K562 (cell line): ENCODE measurements around the gene SETD1B. TPM values are rescaled to one million over a fixed set of nuclear protein-coding genes. Genes with fewer than 3 reads are reported as not detected.

Experiments used
- ATF6 ChIP-seq: sonication (generic); formaldehyde crosslinking; IDR thresholded peaks from 2 replicates; pipeline ENCODE4 v1.4.0; 2020; ENCODE audit warnings: mild to moderate bottlenecking, missing genetic modification reagents
- FOXJ2 ChIP-seq: fragments of 200-800 bp; sonication (Bioruptor generic); IDR thresholded peaks from 2 replicates; pipeline ENCODE4 v1.6.1; 2016; ENCODE audit warnings: missing genetic modification characterization, missing compliant biosample characterization
- HCFC1 ChIP-seq: IDR thresholded peaks from 2 replicates; pipeline ENCODE4 v1.6.1; 2012; ENCODE audit warnings: low read depth, low read length, improper control_type of control experiment
- HDAC2 ChIP-seq: fragments of 450-650 bp; IDR thresholded peaks from 2 replicates; pipeline ENCODE4 v1.6.1; 2016; ENCODE audit warnings: mild to moderate bottlenecking
- LEF1 ChIP-seq: fragments of 450-650 bp; IDR thresholded peaks from 2 replicates; pipeline ENCODE4 v1.6.1; 2016; ENCODE audit warnings: mild to moderate bottlenecking
- MITF ChIP-seq: IDR thresholded peaks from 2 replicates; pipeline ENCODE4 v1.6.1; 2014; ENCODE audit warnings: antibody characterized with exemption
- NCOA1 ChIP-seq: fragments of 450-650 bp; IDR thresholded peaks from 2 replicates; pipeline ENCODE4 v1.6.1; 2016; ENCODE audit warnings: low read depth
- NRF1 ChIP-seq, 2 experiments: fragments of 450-650 bp; IDR thresholded peaks in 1 of 2; conservative IDR thresholded peaks in 1 of 2; 2 replicates each; pipeline ENCODE4 v1.6.1; 2014; ENCODE audit warnings: mild to moderate bottlenecking in 2 of 2
- RBFOX2 ChIP-seq: fragments of 200-400 bp; formaldehyde crosslinking; IDR thresholded peaks from 2 replicates; pipeline ENCODE4 v1.6.1; 2017; ENCODE audit warnings: low read depth, mild to moderate bottlenecking, low read length, moderate library complexity
- TBP ChIP-seq: optimal IDR thresholded peaks from 2 replicates; pipeline ENCODE3; 2011; ENCODE audit warnings: low read depth, low read length, improper control_type of control experiment
- ZBTB17 ChIP-seq: fragments of 450-650 bp; formaldehyde crosslinking; IDR thresholded peaks from 2 replicates; pipeline ENCODE4 v1.4.0; 2020; ENCODE audit warnings: mild to moderate bottlenecking
- ZNF134 ChIP-seq: fragments of 250-450 bp; sonication (Bioruptor Pico); conservative IDR thresholded peaks from 2 replicates; pipeline ENCODE4 v1.4.0; 2020
- ZNF253 ChIP-seq: fragments of 250-450 bp; sonication (Bioruptor Pico); conservative IDR thresholded peaks from 2 replicates; pipeline ENCODE4 v1.6.1; 2021; ENCODE audit warnings: mild to moderate bottlenecking
- ZNF280B ChIP-seq: fragments of 250-450 bp; sonication (Bioruptor Pico); IDR thresholded peaks from 2 replicates; pipeline ENCODE4 v1.5.1; 2021; ENCODE audit warnings: mild to moderate bottlenecking
- ZNF561 ChIP-seq: fragments of 450-650 bp; formaldehyde crosslinking; conservative IDR thresholded peaks from 2 replicates; pipeline ENCODE4 v1.4.0; 2020; ENCODE audit warnings: mild to moderate bottlenecking, moderate library complexity
- ZNF77 ChIP-seq: fragments of 250-450 bp; sonication (Bioruptor Pico); IDR thresholded peaks from 2 replicates; pipeline ENCODE4 v1.5.0; 2020
- ZNF780A ChIP-seq: fragments of 250-450 bp; sonication (Bioruptor Pico); IDR thresholded peaks from 2 replicates; pipeline ENCODE4 v1.5.0; 2021; ENCODE audit warnings: mild to moderate bottlenecking
- polyA plus RNA-seq, 8 experiments: library from polyadenylated mRNA; depleted of rRNA in 4 of 8; stranded (reverse) in 5 of 8; unstranded in 3 of 8; fragments of >200 nt; fragmentation: Nextera tagmentation in 2 of 8; fragmentation: Illumina TruSeq in 1 of 8; extraction: Ambion mirVana in 2 of 8; extraction: Trizol in 1 of 8; gene quantifications; 2 replicates each; pipeline versions ENCODE4 v1.2.1 to v1.2.3, GENCODE V29; 2011 to 2014; ENCODE audit warnings: inconsistent platforms in 1 of 8, missing spikeins in 1 of 8
- total RNA-seq, 7 experiments: library from RNA; depleted of rRNA in 6 of 7; stranded (reverse); fragments of >200 nt in 6 of 7; fragmentation: Illumina TruSeq in 2 of 7; extraction: Trizol in 2 of 7; gene quantifications; 2 replicates each; pipeline versions ENCODE4 v1.2.1 to v1.2.3, GENCODE V29; 2011 to 2021; ENCODE audit warnings: low replicate concordance in 1 of 7
- TF ChIP-seq, protein P1 (sequence below): fragments of 200-800 bp; sonication (Bioruptor generic); IDR thresholded peaks from 2 replicates; pipeline ENCODE4 v1.6.1; 2017; ENCODE audit warnings: missing genetic modification characterization, missing compliant biosample characterization
- TF ChIP-seq, protein P2 (sequence below): fragments of 450-650 bp; IDR thresholded peaks from 2 replicates; pipeline ENCODE4 v1.6.1; 2017; ENCODE audit warnings: antibody characterized with exemption, mild to moderate bottlenecking

Gene SETD1B
- total and polyA plus RNA-seq, 9 of the 15 experiments (the other 6 are each of a cell fraction or from before 2014, with no cell fraction given): 0.48 to 26.6 (median 2.3) TPM

DNA sequence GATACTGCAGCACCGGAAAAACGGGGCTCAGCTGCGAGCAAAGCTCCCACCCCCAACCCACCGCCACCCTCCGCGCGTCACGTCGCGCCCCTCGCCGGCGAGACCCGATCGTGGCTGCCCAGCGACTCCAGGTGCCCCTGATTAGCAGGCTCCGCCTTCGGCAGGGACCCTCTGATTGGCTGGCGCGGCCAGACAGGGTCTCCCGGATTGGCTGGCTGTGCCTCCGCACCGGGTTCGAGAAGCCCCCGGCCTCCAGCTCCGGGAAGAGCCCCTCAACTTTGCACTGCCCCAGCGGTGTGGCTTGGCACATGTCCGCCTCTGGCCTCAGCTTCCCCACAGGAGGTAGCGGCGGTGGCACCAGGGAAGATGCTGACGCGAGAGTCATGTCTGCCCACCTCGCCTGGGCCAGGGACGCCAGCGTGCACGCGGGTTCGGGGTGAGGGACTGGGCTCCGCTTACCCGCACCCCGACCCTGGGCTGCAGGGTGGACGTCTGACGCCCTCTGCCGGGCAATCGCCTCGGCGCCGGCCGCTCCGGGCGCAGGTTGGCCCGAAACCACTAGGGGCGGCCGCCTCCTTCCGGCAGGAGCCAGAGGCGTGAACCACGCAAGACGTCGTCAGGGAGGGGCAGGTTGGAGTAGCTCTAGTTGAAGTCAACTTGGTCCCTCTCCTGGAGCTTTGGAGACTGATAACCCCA is 9.8 kb upstream of the SETD1B start (continued):
- TF ChIP-seq ATF6 (peak; percentile 82; the same call in 1 of the 2 replicates), NRF1 (conservative IDR thresholded peaks at IDR 0.05 in 1 of 2, IDR thresholded peaks at IDR 0.05 in 1 of 2) (peak; percentile 60 to 72), ZNF780A (CRISPR knock-in tag) (no peak), ZNF280B (CRISPR knock-in tag) (no peak), RBFOX2 (peak; percentile 87), HDAC2 (no peak), ZNF77 (CRISPR knock-in tag) (no peak), MITF (no peak), ZNF561 (CRISPR knock-in tag) (no peak), NCOA1 (no peak), FOXJ2 (no peak), ZBTB17 (CRISPR knock-in tag) (no peak), HCFC1 (peak; percentile 59), LEF1 (no peak), ZNF134 (CRISPR knock-in tag) (no peak), TBP (no peak), ZNF253 (no peak)
- TF ChIP-seq, protein P1, sequence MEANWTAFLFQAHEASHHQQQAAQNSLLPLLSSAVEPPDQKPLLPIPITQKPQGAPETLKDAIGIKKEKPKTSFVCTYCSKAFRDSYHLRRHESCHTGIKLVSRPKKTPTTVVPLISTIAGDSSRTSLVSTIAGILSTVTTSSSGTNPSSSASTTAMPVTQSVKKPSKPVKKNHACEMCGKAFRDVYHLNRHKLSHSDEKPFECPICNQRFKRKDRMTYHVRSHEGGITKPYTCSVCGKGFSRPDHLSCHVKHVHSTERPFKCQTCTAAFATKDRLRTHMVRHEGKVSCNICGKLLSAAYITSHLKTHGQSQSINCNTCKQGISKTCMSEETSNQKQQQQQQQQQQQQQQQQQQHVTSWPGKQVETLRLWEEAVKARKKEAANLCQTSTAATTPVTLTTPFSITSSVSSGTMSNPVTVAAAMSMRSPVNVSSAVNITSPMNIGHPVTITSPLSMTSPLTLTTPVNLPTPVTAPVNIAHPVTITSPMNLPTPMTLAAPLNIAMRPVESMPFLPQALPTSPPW (CRISPR knock-in tag): peak; percentile 80
- TF ChIP-seq, protein P2, sequence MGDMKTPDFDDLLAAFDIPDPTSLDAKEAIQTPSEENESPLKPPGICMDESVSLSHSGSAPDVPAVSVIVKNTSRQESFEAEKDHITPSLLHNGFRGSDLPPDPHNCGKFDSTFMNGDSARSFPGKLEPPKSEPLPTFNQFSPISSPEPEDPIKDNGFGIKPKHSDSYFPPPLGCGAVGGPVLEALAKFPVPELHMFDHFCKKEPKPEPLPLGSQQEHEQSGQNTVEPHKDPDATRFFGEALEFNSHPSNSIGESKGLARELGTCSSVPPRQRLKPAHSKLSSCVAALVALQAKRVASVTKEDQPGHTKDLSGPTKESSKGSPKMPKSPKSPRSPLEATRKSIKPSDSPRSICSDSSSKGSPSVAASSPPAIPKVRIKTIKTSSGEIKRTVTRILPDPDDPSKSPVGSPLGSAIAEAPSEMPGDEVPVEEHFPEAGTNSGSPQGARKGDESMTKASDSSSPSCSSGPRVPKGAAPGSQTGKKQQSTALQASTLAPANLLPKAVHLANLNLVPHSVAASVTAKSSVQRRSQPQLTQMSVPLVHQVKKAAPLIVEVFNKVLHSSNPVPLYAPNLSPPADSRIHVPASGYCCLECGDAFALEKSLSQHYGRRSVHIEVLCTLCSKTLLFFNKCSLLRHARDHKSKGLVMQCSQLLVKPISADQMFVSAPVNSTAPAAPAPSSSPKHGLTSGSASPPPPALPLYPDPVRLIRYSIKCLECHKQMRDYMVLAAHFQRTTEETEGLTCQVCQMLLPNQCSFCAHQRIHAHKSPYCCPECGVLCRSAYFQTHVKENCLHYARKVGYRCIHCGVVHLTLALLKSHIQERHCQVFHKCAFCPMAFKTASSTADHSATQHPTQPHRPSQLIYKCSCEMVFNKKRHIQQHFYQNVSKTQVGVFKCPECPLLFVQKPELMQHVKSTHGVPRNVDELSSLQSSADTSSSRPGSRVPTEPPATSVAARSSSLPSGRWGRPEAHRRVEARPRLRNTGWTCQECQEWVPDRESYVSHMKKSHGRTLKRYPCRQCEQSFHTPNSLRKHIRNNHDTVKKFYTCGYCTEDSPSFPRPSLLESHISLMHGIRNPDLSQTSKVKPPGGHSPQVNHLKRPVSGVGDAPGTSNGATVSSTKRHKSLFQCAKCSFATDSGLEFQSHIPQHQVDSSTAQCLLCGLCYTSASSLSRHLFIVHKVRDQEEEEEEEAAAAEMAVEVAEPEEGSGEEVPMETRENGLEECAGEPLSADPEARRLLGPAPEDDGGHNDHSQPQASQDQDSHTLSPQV: peak; percentile 92
